Mesendoderm (in vitro differentiated cells): ENCODE data around the gene DLGAP3.
"Not testable (repeated sequence)": the region's sequence is repeated elsewhere in the genome, so short reads cannot be mapped to it uniquely, and the experiment has no call there.

Experiments used
- DNase-seq: peaks from one replicate; pipeline ENCODE4 v3.0.0; 2013
- H2AK5ac ChIP-seq: 2 replicates; pipeline ENCODE4 v1.6.1; 2013; ENCODE audit warnings: low read length, inconsistent platforms
- H2BK120ac ChIP-seq: 2 replicates; pipeline ENCODE4 v1.6.1; 2013; ENCODE audit warnings: low read depth, mild to moderate bottlenecking, low read length, moderate library complexity, mixed read lengths
- H2BK15ac ChIP-seq: replicated peaks from 2 replicates; pipeline ENCODE4 v1.6.1; 2013; ENCODE audit warnings: low read depth, mild to moderate bottlenecking, moderate library complexity
- H2BK5ac ChIP-seq: 2 replicates; pipeline ENCODE4 v1.6.1; 2013; ENCODE audit warnings: low read length, inconsistent platforms
- H3K18ac ChIP-seq: 2 replicates; pipeline ENCODE4 v1.6.1; 2013; ENCODE audit warnings: mild to moderate bottlenecking, low read length, mixed read lengths
- H3K23ac ChIP-seq: one replicate; pipeline ENCODE4 v1.6.1; 2013; ENCODE audit warnings: low read length
- H3K27ac ChIP-seq: 2 replicates; pipeline ENCODE4 v1.5.1; 2013; ENCODE audit warnings: low read depth, mild to moderate bottlenecking, inconsistent platforms, low read length, moderate library complexity
- H3K27me3 ChIP-seq: 2 replicates; pipeline ENCODE4 v1.6.1; 2013; ENCODE audit warnings: low read length, control low read depth, mild to moderate bottlenecking, inconsistent platforms; ENCODE audit not compliant: insufficient read depth, poor library complexity
- H3K36me3 ChIP-seq: 2 replicates; pipeline ENCODE4 v1.6.1; 2013; ENCODE audit warnings: low read length, inconsistent platforms; ENCODE audit not compliant: control insufficient read depth, insufficient read depth
- H3K4ac ChIP-seq: one replicate; pipeline ENCODE4 v1.6.1; 2013; ENCODE audit warnings: low read depth, mild to moderate bottlenecking, low read length, moderate library complexity
- H3K4me1 ChIP-seq: 2 replicates; pipeline ENCODE4 v1.6.1; 2013; ENCODE audit warnings: low read depth, low read length, inconsistent platforms; ENCODE audit not compliant: control insufficient read depth
- H3K4me2 ChIP-seq: 2 replicates; pipeline ENCODE4 v1.6.1; 2013; ENCODE audit warnings: low read length
- H3K4me3 ChIP-seq: 2 replicates; pipeline ENCODE4 v1.5.1; 2013; ENCODE audit warnings: mild to moderate bottlenecking, low read length
- H3K56ac ChIP-seq: one replicate; pipeline ENCODE4 v1.6.1; 2013; ENCODE audit warnings: low read length
- H3K79me1 ChIP-seq: 2 replicates; pipeline ENCODE4 v1.6.1; 2013; ENCODE audit warnings: low read length, inconsistent platforms
- H3K79me2 ChIP-seq: 2 replicates; pipeline ENCODE4 v1.6.1; 2013; ENCODE audit warnings: mild to moderate bottlenecking, low read length; ENCODE audit not compliant: control insufficient read depth, insufficient read depth
- H3K9ac ChIP-seq: 2 replicates; pipeline ENCODE4 v1.6.1; 2013; ENCODE audit warnings: low read length, inconsistent platforms
- H4K5ac ChIP-seq: one replicate; pipeline ENCODE4 v1.6.1; 2013; ENCODE audit warnings: low read length
- H4K8ac ChIP-seq: one replicate; pipeline ENCODE4 v1.6.1; 2013; ENCODE audit warnings: low read depth, mild to moderate bottlenecking, control low read depth, low read length, moderate library complexity
- WGBS: extraction: QIAGEN DNeasy Blood & Tissue Kit; methylation state at CpG from one replicate; pipeline ENCODE4 v1.1.7; 2013; ENCODE audit warnings: low lambda C conversion rate, missing lambda C conversion rate; ENCODE audit not compliant: insufficient coverage; ENCODE audit errors: extremely low coverage; 5-methylcytosine and 5-hydroxymethylcytosine counted together

DLGAP3 gene

GRCh38 chr1:34975338-34975737 lies 45.9 kb upstream of the DLGAP3 start:
- Histone ChIP-seq H3K4me3 (no peak overlapping the region), H3K4me2 (no peak overlapping the region), H3K4me1 (no peaks in the 10 kb centered on the region), H3K27me3 (no peaks in the 10 kb centered on the region), H3K79me1 (no peaks in the 10 kb centered on the region), H4K5ac (no peak overlapping the region), H3K79me2 (no peaks in the 10 kb centered on the region), H3K27ac (no peak overlapping the region), H2BK15ac (no peak overlapping the region), H2AK5ac (no peak overlapping the region), H3K9ac (no peak overlapping the region), H2BK5ac (no peak overlapping the region), H2BK120ac (no peak overlapping the region), H3K36me3 (no peaks in the 10 kb centered on the region), H3K18ac (no peak overlapping the region), H3K56ac (no peak overlapping the region), H4K8ac (no peak overlapping the region), H3K4ac (no peak overlapping the region), H3K23ac (no peak overlapping the region)
- peak; percentile 61 for DNase-seq
- WGBS = no CpG with 5 or more reads among the region's 3 CpGs

DNA sequence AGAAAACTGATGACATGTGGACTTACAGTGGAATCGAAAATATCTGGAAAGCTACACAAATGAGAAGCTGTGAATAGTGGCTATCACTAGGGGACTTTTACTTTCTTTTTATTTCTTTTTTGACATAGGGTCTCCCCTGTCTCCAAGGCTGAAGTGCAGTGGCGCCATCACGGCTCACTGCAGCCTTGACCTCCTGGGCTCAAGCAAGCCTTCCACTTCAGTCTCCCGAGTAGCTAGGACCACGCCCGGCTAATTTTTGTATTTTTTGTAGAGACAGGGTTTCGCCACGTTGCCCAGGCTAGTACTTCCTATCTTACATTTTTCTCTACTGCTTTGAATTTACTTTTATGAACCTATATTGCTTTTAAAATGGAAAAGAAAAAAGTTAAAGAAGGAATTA lies 45.2 kb upstream of the DLGAP3 start:
- Histone ChIP-seq H2AK5ac (no peak overlapping the region), H2BK5ac (no peak overlapping the region), H2BK120ac (no peak overlapping the region), H3K23ac (no peak overlapping the region), H3K4ac (no peak overlapping the region), H3K79me1 (no peaks in the 10 kb centered on the region), H3K36me3 (no peaks in the 10 kb centered on the region), H3K27me3 (no peaks in the 10 kb centered on the region), H4K5ac (no peak overlapping the region), H3K4me2 (no peak overlapping the region), H2BK15ac (no peak overlapping the region), H3K79me2 (no peaks in the 10 kb centered on the region), H3K4me1 (no peaks in the 10 kb centered on the region), H4K8ac (no peak overlapping the region), H3K4me3 (no peak overlapping the region), H3K18ac (no peak overlapping the region), H3K56ac (no peak overlapping the region), H3K27ac (no peak overlapping the region), H3K9ac (no peak overlapping the region)
- WGBS = no CpG with 5 or more reads among the region's 8 CpGs
- no peak for DNase-seq

- WGBS = no CpG with 5 or more reads among the region's 3 CpGs
- Histone ChIP-seq H3K79me2 (no peaks in the 10 kb centered on the region), H2BK5ac (no peak overlapping the region), H4K5ac (no peak overlapping the region), H3K36me3 (no peaks in the 10 kb centered on the region), H2AK5ac (no peak overlapping the region), H3K79me1 (no peaks in the 10 kb centered on the region), H2BK15ac (no peak overlapping the region), H3K9ac (no peak overlapping the region), H3K27me3 (no peaks in the 10 kb centered on the region), H3K4ac (no peak overlapping the region), H3K18ac (no peak overlapping the region), H3K27ac (no peak overlapping the region), H3K4me1 (no peaks in the 10 kb centered on the region), H2BK120ac (no peak overlapping the region), H4K8ac (no peak overlapping the region), H3K4me3 (no peak overlapping the region), H3K23ac (no peak overlapping the region), H3K56ac (no peak overlapping the region), H3K4me2 (no peak overlapping the region)
- DNase-seq = no peak
These were observed 43.9 kb upstream of the DLGAP3 start for GRCh38 chr1:34973326-34973725.

DNA sequence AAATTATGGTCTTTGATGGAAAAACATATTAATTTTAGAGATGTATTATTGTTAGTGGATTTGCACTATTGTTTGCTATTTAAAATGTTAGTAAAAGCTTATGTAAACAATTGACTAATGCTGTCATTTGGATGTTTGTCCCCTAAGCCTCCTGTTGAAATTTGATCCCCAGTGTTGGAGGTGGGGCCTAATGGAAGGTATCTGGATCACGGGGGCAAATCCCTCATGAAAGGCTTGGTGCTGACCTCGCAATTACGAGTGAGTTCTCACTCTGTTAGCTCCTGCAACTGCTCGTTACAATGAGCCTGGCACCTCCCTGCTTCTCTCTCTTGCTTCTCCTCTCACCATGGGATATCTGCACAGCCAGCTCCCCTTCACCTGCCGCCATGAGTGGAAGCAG lies 41.4 kb upstream of the DLGAP3 start:
- Histone ChIP-seq H4K8ac (no peak overlapping the region), H2AK5ac (no peak overlapping the region), H3K4me3 (no peak overlapping the region), H3K36me3 (no peaks in the 10 kb centered on the region), H3K79me2 (no peaks in the 10 kb centered on the region), H3K9ac (no peak overlapping the region), H3K4me2 (no peak overlapping the region), H2BK120ac (no peak overlapping the region), H3K79me1 (no peaks in the 10 kb centered on the region), H3K4ac (no peak overlapping the region), H2BK5ac (no peak overlapping the region), H3K18ac (no peak overlapping the region), H3K27me3 (no peaks in the 10 kb centered on the region), H2BK15ac (no peak overlapping the region), H3K4me1 (no peaks in the 10 kb centered on the region), H4K5ac (no peak overlapping the region), H3K56ac (no peak overlapping the region), H3K27ac (no peak overlapping the region), H3K23ac (no peak overlapping the region)
- DNase-seq = peak; percentile 71
- WGBS = no CpG with 5 or more reads among the region's 5 CpGs

GRCh38 chr1:34970220-34970735 lies 40.8 kb upstream of the DLGAP3 start:
- H3K27ac ChIP-seq = no peak overlapping the region
- no peak for DNase-seq
- no peak overlapping the region for H3K4me2 ChIP-seq
- no peak overlapping the region for H2BK15ac ChIP-seq
- no peak overlapping the region for H3K18ac ChIP-seq
- no peak overlapping the region for H3K56ac ChIP-seq
- no peak overlapping the region for H3K9ac ChIP-seq
- H3K23ac ChIP-seq = no peak overlapping the region
- H3K36me3 ChIP-seq = no peaks in the 10 kb centered on the region
- no peak overlapping the region for H4K8ac ChIP-seq
- H3K79me1 ChIP-seq = no peaks in the 10 kb centered on the region
- H2AK5ac ChIP-seq = no peak overlapping the region
- H3K79me2 ChIP-seq = no peaks in the 10 kb centered on the region
- H3K4me3 ChIP-seq = no peak overlapping the region
- no peaks in the 10 kb centered on the region for H3K27me3 ChIP-seq
- H2BK5ac ChIP-seq = no peak overlapping the region
- H4K5ac ChIP-seq = no peak overlapping the region
- H3K4me1 ChIP-seq = no peaks in the 10 kb centered on the region
- no peak overlapping the region for H2BK120ac ChIP-seq
- H3K4ac ChIP-seq = no peak overlapping the region
- no CpG with 5 or more reads among the region's 5 CpGs for WGBS

DNA sequence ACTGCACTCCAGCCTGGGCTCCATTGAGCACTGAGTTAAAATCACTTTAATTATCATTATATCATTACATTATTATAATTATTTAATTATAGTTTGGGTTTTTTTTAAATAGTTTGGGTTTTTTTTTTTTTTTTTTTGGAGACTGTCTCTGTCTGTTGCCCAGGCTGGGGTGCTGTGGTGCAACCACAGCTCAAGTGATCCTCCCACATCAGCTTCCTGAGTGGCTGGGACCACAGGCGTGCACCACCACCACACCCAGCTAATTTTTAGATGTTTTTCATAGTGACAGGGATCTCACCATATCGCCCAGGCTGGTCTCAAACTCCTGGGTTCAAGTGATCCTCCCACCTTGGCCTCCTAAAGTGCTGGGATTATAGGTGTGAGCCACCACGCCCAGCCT lies 38.8 kb upstream of the DLGAP3 start:
- H3K4ac ChIP-seq, H3K23ac ChIP-seq, H3K79me1 ChIP-seq, H3K18ac ChIP-seq, H3K27ac ChIP-seq, H4K8ac ChIP-seq, H3K79me2 ChIP-seq, H2BK15ac ChIP-seq, H4K5ac ChIP-seq, H3K27me3 ChIP-seq, H3K56ac ChIP-seq, H3K4me1 ChIP-seq, H3K4me2 ChIP-seq, H2AK5ac ChIP-seq, H3K36me3 ChIP-seq, H2BK5ac ChIP-seq, H3K4me3 ChIP-seq, DNase-seq, H2BK120ac ChIP-seq, H3K9ac ChIP-seq: not testable (repeated sequence)
- no CpG with 5 or more reads among the region's 3 CpGs for WGBS
